D721Med (cell line): ENCODE data around the gene C16orf89.
"Not testable (repeated sequence)": the region's sequence is repeated elsewhere in the genome, so short reads cannot be mapped to it uniquely, and the experiment has no call there.

Experiments used
- DNase-seq: peaks from one replicate; pipeline ENCODE4 v3.0.0; 2011; ENCODE audit warnings: low spot score; ENCODE audit not compliant: insufficient read length
- FAIRE-seq: peaks from 2 replicates; lab custom pipeline; 2011; peaks lifted over from hg19 to GRCh38; lab: Jason Lieb, UNC
- CTCF ChIP-seq: IDR thresholded peaks from 2 replicates; pipeline ENCODE4 v1.5.1; 2012; ENCODE audit warnings: mild to moderate bottlenecking, control low read depth; ENCODE audit not compliant: insufficient read depth; ENCODE audit errors: missing control alignments

Gene C16orf89

GRCh38 chr16:5045499-5046115, 20.1 kb downstream of the C16orf89 start:
- DNase-seq (no peak), FAIRE-seq (no peak)
- no peak for TF ChIP-seq CTCF

GRCh38 chr16:5044581-5044980, 21.2 kb downstream of the C16orf89 start:
- not testable (repeated sequence) for FAIRE-seq, DNase-seq

GRCh38 chr16:5044011-5044540, 21.7 kb downstream of the C16orf89 start:
- FAIRE-seq, result no peak
- TF ChIP-seq CTCF, result no peak
- DNase-seq, result no peak

GRCh38 chr16:5042574-5043171, 23.1 kb downstream of the C16orf89 start:
- no peak for TF ChIP-seq CTCF
- FAIRE-seq (no peak), DNase-seq (no peak)

GRCh38 chr16:5041600-5042133, 24.1 kb downstream of the C16orf89 start:
- no peak for TF ChIP-seq CTCF
- DNase-seq (no peak), FAIRE-seq (no peak)

GRCh38 chr16:5040451-5040850, 25.3 kb downstream of the C16orf89 start:
- no peak for TF ChIP-seq CTCF
- FAIRE-seq (no peak), DNase-seq (no peak)

GRCh38 chr16:5036228-5037156, 29.3 kb downstream of the C16orf89 start:
- FAIRE-seq (no peak), DNase-seq (no peak)
- no peak for TF ChIP-seq CTCF
